Activated naive CD8-positive, alpha-beta T cell treated with anti-CD3 and anti-CD28 coated beads, Interleukin-2, amount 50 U/mL, for 24 hours (primary cell): ENCODE results near the gene GAB2.

ENCODE experiments used
- ATAC-seq: fragments of 150-1000 bp; cut with Tn5 transposase; one replicate; pipeline ENCODE4 v1.10.0; 2021
- DNase-seq: peaks from one replicate; pipeline ENCODE4 v3.0.0; 2021
- H3K27ac Mint-ChIP-seq: one replicate; pipeline ENCODE4 v1.8.0; 2021; ENCODE audit warnings: mild to moderate bottlenecking, mixed read lengths
- H3K27me3 Mint-ChIP-seq: one replicate; pipeline ENCODE4 v1.8.0; 2021; ENCODE audit warnings: mixed read lengths
- H3K36me3 Mint-ChIP-seq: one replicate; pipeline ENCODE4 v1.8.0; 2021; ENCODE audit warnings: low read depth, mixed read lengths
- H3K4me1 Mint-ChIP-seq: one replicate; pipeline ENCODE4 v1.8.0; 2021; ENCODE audit warnings: mixed read lengths
- H3K4me3 Mint-ChIP-seq: one replicate; pipeline ENCODE4 v1.8.0; 2021; ENCODE audit warnings: mild to moderate bottlenecking, moderate library complexity, mixed read lengths
- H3K9me3 Mint-ChIP-seq: one replicate; pipeline ENCODE4 v1.8.0; 2021; ENCODE audit warnings: mixed read lengths

The GAB2 gene

GRCh38 chr11:78438298-78438975 is 20.8 kb upstream of the GAB2 start:
- Mint-ChIP-seq H3K9me3 (no peaks in the 10 kb centered on the region), H3K27me3 (no peaks in the 10 kb centered on the region), H3K27ac (no peak overlapping the region), H3K4me3 (no peak overlapping the region), H3K4me1 (no peaks in the 10 kb centered on the region), H3K36me3 (peaks cover 29% of the 10 kb centered on the region)
- no peak for DNase-seq
- no peak for ATAC-seq

- H3K9me3 Mint-ChIP-seq, result no peaks in the 10 kb centered on the region
- no peak for DNase-seq
- H3K4me1 Mint-ChIP-seq, result peaks cover 15% of the 10 kb centered on the region
Observed at GRCh38 chr11:78432956-78433355, 15.3 kb upstream of the GAB2 start.

GRCh38 chr11:78432058-78432515 is 14.5 kb upstream of the GAB2 start:
- DNase-seq, result no peak
- H3K36me3 Mint-ChIP-seq, result peaks cover 9% of the 10 kb centered on the region
- H3K4me1 Mint-ChIP-seq, result peaks cover 23% of the 10 kb centered on the region
- H3K27ac Mint-ChIP-seq, result no peak overlapping the region
- no peaks in the 10 kb centered on the region for H3K9me3 Mint-ChIP-seq
- ATAC-seq, result no peak
- H3K27me3 Mint-ChIP-seq, result no peaks in the 10 kb centered on the region
- H3K4me3 Mint-ChIP-seq, result no peak overlapping the region

More at GRCh38 chr11:78432956-78433355, 15.3 kb upstream of the GAB2 start:
- peaks cover 12% of the 10 kb centered on the region for H3K36me3 Mint-ChIP-seq
- no peak for ATAC-seq
- no peak overlapping the region for H3K4me3 Mint-ChIP-seq
- H3K27me3 Mint-ChIP-seq, result no peaks in the 10 kb centered on the region
- no peak overlapping the region for H3K27ac Mint-ChIP-seq

DNA sequence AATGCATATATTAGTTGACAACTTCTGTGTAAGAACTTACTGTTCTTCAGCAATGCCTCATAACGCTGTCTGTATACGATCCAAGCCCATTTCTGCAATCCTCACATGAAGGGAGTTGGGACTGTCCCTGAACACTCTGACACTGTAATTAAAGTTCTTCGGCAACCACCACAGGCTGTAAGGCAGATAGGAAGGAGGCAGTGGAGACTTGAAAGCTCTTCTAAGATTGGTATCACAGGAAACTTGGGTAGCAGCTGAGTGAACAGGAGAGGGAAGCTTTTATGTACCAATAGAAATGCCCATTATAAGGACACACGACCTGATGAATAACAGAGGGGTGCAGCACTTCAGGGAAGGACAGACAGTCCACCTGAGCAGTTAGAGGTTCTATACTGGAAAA is 12.0 kb upstream of the GAB2 start:
- peaks cover 3% of the 10 kb centered on the region for H3K27me3 Mint-ChIP-seq
- ATAC-seq (peak; percentile 47), DNase-seq (no peak)
- H3K4me3 Mint-ChIP-seq, result no peak overlapping the region
- peaks cover 43% of the 10 kb centered on the region for H3K4me1 Mint-ChIP-seq
- H3K36me3 Mint-ChIP-seq, result peaks cover 2% of the 10 kb centered on the region
- no peaks in the 10 kb centered on the region for H3K9me3 Mint-ChIP-seq
- H3K27ac Mint-ChIP-seq, result no peak overlapping the region

DNA sequence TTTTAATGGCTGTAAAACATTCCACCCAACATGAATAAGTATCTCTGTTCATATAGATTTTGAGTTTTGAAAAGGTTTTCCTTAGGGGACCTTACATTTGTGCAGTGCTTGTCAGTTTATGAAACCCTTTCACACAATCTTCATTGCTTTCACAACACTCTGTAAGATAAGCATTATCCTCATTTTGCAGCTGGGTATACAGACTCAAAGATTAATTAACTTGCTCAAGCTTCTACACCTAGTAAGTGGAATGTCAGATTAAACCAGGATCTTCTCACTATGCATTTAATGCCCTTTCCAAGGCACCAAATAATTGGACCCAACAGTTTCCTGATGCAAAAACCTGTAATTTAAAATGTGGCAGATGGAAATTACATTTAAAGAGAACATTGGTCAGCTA is 11.6 kb upstream of the GAB2 start:
- H3K27me3 Mint-ChIP-seq, result peaks cover 3% of the 10 kb centered on the region
- ATAC-seq, result no peak
- no peak overlapping the region for H3K4me3 Mint-ChIP-seq
- peaks cover 2% of the 10 kb centered on the region for H3K36me3 Mint-ChIP-seq
- no peak for DNase-seq
- H3K27ac Mint-ChIP-seq, result no peak overlapping the region
- peaks cover 48% of the 10 kb centered on the region for H3K4me1 Mint-ChIP-seq
- no peaks in the 10 kb centered on the region for H3K9me3 Mint-ChIP-seq

GRCh38 chr11:78428773-78429172 is 11.2 kb upstream of the GAB2 start:
- no peak overlapping the region for H3K27ac Mint-ChIP-seq
- H3K9me3 Mint-ChIP-seq, result no peaks in the 10 kb centered on the region
- H3K36me3 Mint-ChIP-seq, result peaks cover 2% of the 10 kb centered on the region
- DNase-seq, result no peak
- no peak for ATAC-seq
- H3K4me3 Mint-ChIP-seq, result no peak overlapping the region
- H3K4me1 Mint-ChIP-seq, result peaks cover 50% of the 10 kb centered on the region
- peaks cover 3% of the 10 kb centered on the region for H3K27me3 Mint-ChIP-seq

DNA sequence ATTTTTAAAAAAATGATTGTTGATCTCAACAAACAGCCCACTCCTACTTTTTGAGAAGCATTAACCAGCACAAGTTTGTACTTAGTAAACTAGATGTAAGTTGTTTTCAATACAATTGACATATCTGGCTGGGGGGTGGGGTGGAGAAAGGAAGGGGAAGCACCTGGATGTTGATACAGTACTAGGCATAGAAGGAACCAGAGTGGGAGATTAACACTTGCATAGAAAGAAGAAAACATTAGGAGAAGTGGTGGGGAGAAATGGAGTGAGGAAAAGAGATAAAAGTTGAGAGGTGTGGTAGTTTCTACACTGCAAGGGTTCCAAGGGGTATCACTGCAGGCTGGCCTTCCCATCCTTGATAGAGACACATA is 10.6 kb upstream of the GAB2 start:
- Mint-ChIP-seq H3K9me3 (no peaks in the 10 kb centered on the region), H3K27ac (no peak overlapping the region), H3K27me3 (peaks cover 3% of the 10 kb centered on the region), H3K4me3 (no peak overlapping the region), H3K36me3 (peaks cover 2% of the 10 kb centered on the region), H3K4me1 (peaks cover 50% of the 10 kb centered on the region)
- ATAC-seq (no peak), DNase-seq (no peak)

DNA sequence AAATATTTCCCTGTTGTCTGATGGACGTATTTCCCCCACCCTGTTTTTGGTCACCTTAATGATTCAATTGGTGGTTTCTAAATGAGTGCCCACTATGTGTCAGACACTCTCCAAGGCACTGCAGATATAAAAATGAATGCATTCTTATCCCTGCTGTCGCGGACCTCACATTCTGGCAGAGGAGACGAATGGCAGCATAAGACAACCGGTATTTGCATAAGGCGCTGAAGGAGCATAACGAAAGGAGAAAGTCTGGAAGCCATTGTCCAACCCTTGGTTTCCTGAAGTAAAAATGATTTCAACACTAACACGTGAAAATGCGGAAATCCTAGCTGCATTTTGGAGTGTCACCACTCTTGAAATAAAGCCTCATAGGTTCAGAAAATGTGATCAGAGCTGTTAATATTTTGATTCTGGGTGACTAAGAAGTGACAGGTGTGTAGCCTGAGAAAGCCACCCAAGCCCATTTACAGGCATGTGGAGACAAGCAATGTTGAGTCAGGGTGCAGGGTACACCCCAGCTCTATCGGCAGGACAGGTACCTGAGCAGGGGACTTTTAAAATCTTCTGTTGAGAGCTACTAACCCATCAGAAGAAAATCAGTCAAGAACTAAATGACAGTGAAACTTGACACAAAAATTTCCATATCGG is 10.1 kb upstream of the GAB2 start:
- Mint-ChIP-seq H3K27me3 (peaks cover 3% of the 10 kb centered on the region), H3K4me1 (peaks cover 50% of the 10 kb centered on the region), H3K9me3 (no peaks in the 10 kb centered on the region), H3K36me3 (peaks cover 2% of the 10 kb centered on the region), H3K27ac (peak overlapping the region; percentile 44), H3K4me3 (peak overlapping the region; percentile 22)
- ATAC-seq, result peak; percentile 69
- no peak for DNase-seq

DNA sequence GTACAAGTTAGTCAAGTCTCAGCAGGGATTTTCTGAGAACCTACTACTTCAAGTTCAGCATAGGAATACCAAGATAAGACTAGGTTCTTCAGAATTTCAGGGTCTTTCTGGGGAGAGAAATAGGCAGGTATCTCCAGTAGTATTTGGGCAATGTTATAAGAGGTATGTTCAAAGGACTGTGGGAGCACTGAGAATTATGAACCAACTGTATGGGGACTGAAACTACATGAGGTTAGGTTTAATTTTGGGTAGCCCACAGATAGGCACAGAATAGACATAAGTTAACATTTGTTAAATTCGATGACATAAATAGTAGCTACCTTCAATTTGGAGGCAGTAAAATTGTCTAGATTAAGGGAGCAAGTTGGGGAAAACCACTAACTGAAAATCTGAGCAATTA is 9.2 kb upstream of the GAB2 start:
- H3K27ac Mint-ChIP-seq, result no peak overlapping the region
- no peak overlapping the region for H3K4me3 Mint-ChIP-seq
- no peaks in the 10 kb centered on the region for H3K9me3 Mint-ChIP-seq
- ATAC-seq, result no peak
- H3K36me3 Mint-ChIP-seq, result peaks cover 2% of the 10 kb centered on the region
- no peak for DNase-seq
- peaks cover 50% of the 10 kb centered on the region for H3K4me1 Mint-ChIP-seq
- peaks cover 3% of the 10 kb centered on the region for H3K27me3 Mint-ChIP-seq

- DNase-seq, result no peak
Observed at GRCh38 chr11:78425399-78426070, 7.9 kb upstream of the GAB2 start.

DNA sequence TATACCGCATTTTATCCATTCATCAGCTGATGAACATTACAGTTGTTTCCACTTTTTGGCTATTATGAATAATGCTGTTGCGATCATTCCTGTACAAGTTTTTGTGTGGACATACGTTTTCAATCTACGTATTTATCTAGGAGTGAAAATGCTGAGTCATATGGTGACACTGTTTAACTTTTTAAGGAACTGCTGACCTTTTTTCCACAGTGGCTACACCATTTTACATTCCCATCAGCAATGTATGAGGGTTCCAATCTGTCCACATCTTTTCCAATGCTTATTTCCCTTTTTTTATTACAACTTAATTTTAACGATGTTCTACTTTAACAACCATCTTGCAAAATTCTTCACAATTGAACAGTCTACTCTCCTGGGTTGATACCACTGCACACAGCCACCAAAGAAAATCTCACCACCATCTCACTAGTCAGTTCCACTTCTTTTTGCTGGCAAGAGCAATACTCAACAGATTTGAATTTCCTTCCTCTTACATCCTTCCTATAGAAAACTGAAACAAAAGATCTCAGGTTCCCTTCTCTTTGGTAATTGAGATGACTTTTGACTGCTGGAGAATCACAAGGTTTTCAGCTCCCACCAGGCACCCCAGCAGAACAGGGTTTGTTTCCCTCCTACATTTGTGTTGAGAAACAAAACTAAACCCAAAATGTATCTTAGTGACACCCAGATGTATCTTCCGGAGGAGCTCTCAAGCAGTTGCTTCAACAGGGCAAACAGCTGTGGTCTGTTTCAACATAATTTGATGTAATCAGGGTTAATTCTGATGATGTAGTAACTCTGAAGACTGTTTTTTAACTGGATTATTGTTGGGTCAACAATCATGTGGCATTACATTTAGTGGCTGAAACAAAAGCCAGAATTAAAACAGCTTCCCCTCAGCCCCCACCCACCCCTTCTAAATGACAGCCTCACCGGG is 7.0 kb upstream of the GAB2 start:
- H3K27me3 Mint-ChIP-seq, result peaks cover 9% of the 10 kb centered on the region
- H3K9me3 Mint-ChIP-seq, result no peaks in the 10 kb centered on the region
- ATAC-seq (no peak), DNase-seq (no peak)
- peaks cover 60% of the 10 kb centered on the region for H3K4me1 Mint-ChIP-seq
- H3K36me3 Mint-ChIP-seq, result peaks cover under 1% of the 10 kb centered on the region
- H3K4me3 Mint-ChIP-seq, result no peak overlapping the region
- peak overlapping the region; percentile 2 for H3K27ac Mint-ChIP-seq

More at GRCh38 chr11:78425399-78426070, 7.9 kb upstream of the GAB2 start:
- H3K4me3 Mint-ChIP-seq, result no peak overlapping the region
- H3K27me3 Mint-ChIP-seq, result peaks cover 3% of the 10 kb centered on the region
- H3K9me3 Mint-ChIP-seq, result no peaks in the 10 kb centered on the region
- H3K27ac Mint-ChIP-seq, result no peak overlapping the region
- peaks cover 2% of the 10 kb centered on the region for H3K36me3 Mint-ChIP-seq
- peaks cover 57% of the 10 kb centered on the region for H3K4me1 Mint-ChIP-seq
- ATAC-seq, result no peak

DNA sequence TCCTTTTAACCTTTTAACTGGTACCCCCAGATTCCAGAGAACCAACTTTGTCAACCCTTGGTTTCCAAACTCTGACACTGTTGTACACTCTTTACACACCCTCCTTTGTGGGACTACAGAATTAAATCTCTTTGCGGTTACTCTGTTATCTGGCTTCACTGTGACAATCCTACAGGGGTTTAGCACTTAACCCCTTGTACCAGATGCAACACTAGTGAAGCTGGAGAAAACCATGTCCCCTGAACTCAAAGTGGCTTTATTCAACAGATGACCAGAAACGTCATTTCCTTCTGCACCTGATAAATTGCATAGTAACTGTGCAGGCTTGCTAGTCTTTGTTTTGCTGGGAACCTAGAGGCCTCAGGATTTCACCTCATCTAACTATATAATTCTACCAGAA is 5.6 kb upstream of the GAB2 start:
- H3K4me1 Mint-ChIP-seq, result peaks cover 58% of the 10 kb centered on the region
- no peak for ATAC-seq
- H3K4me3 Mint-ChIP-seq, result no peak overlapping the region
- no peaks in the 10 kb centered on the region for H3K9me3 Mint-ChIP-seq
- H3K27me3 Mint-ChIP-seq, result peaks cover 22% of the 10 kb centered on the region
- no peak for DNase-seq
- H3K27ac Mint-ChIP-seq, result no peak overlapping the region
- no peaks in the 10 kb centered on the region for H3K36me3 Mint-ChIP-seq

DNA sequence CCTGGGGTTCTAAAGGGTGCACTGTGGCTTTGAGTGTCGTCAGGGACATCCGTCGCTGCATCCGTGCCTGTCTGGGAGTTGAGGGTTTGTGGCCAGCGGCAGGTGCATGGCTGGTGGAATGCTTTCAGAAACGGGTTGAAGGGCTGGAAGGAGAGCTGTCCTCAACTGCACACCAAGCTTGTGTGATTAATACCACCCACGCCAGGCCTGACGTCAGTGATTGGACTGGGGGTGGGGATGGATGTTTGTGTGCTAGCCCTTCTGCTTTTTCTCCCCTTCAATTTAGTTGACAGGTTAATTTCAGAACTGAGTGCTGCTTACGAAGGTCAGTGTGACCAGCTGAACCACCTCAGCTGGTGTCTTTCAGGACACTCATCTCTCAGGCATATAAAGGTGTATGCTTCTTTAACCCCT is 3.2 kb upstream of the GAB2 start:
- peak overlapping the region; percentile 11 for H3K4me3 Mint-ChIP-seq
- H3K4me1 Mint-ChIP-seq, result peaks cover 50% of the 10 kb centered on the region
- DNase-seq (peak; percentile 71), ATAC-seq (peak; percentile 41)
- no peaks in the 10 kb centered on the region for H3K9me3 Mint-ChIP-seq
- peak overlapping the region; percentile 71 for H3K27ac Mint-ChIP-seq
- no peaks in the 10 kb centered on the region for H3K36me3 Mint-ChIP-seq
- H3K27me3 Mint-ChIP-seq, result peaks cover 33% of the 10 kb centered on the region

DNA sequence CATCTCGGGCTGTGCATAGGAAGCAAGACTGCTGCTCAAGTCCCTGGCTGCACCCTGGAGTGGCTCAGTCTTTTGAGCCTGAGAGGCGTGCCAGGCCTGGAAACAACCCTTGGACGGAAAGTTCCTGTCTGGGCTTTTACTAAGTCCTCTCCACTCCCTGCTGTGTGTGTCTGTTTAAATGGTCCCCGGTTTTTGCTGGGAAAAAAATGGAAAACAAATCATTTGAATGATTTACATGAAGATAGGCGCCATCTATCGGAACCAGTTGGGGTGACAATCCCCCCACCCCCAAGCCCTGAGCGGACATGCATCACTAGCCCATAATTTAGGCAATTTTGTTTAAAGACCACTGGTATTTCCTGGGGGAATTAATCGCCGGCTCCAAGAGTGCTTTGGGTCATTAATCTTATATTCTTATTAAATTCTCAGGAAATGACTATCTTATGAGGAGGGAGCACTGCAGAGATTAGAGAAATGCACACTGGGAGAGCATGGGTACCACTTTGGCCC is 2.7 kb upstream of the GAB2 start:
- Mint-ChIP-seq H3K27me3 (peaks cover 33% of the 10 kb centered on the region), H3K9me3 (no peaks in the 10 kb centered on the region), H3K4me1 (peaks cover 48% of the 10 kb centered on the region), H3K27ac (peak overlapping the region; percentile 71), H3K4me3 (peak overlapping the region; percentile 14), H3K36me3 (no peaks in the 10 kb centered on the region)
- peak; percentile 2 for ATAC-seq
- DNase-seq, result peak; percentile 62
